ENCODE measurements around the gene CXCR3.

CXCR3 gene

DNA sequence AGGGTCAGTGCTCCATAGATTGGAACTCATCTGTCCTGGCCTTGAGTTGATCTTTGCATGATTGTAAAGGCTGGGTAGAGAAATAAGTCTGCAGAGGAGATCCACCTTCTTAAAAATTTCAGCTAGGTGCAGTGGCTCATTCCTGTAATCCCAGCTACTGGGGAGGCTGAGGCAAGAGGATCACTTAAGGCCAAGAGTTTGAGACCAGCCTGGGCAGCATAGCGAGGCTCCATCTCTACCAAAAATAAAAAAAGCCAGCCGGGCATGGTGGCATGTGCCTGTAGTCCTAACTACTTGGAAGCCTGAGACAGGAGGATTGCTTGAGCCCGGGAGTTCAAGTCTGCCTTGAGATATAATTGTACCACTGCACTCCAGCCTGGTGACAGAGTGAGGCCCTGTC is 476 bp upstream of the CXCR3 start:
- no peak overlapping the region for H3K9ac ChIP-seq
- no peaks in the 10 kb centered on the region for H3K27me3 ChIP-seq (ENCODE audit: insufficient read depth, low read depth)
- H3K4me1 ChIP-seq (ENCODE audit: low read depth, poor library complexity, severe bottlenecking), result peaks cover 58% of the 10 kb centered on the region
- no peaks in the 10 kb centered on the region for H3K36me3 ChIP-seq (ENCODE audit: insufficient read depth)
- H3K27ac ChIP-seq, result peak overlapping the region; percentile 58
- H3K79me2 ChIP-seq (ENCODE audit: insufficient read depth, low read depth), result no peaks in the 10 kb centered on the region
- no peak overlapping the region for H2AFZ ChIP-seq (ENCODE audit: low read depth)
- H4K20me1 ChIP-seq (ENCODE audit: insufficient read depth), result no peaks in the 10 kb centered on the region
- H3K4me3 ChIP-seq (IDR thresholded peaks at IDR 0.05; ENCODE audit: insufficient read depth, low read depth, low read length), result no peak overlapping the region
- TF ChIP-seq, protein P1, sequence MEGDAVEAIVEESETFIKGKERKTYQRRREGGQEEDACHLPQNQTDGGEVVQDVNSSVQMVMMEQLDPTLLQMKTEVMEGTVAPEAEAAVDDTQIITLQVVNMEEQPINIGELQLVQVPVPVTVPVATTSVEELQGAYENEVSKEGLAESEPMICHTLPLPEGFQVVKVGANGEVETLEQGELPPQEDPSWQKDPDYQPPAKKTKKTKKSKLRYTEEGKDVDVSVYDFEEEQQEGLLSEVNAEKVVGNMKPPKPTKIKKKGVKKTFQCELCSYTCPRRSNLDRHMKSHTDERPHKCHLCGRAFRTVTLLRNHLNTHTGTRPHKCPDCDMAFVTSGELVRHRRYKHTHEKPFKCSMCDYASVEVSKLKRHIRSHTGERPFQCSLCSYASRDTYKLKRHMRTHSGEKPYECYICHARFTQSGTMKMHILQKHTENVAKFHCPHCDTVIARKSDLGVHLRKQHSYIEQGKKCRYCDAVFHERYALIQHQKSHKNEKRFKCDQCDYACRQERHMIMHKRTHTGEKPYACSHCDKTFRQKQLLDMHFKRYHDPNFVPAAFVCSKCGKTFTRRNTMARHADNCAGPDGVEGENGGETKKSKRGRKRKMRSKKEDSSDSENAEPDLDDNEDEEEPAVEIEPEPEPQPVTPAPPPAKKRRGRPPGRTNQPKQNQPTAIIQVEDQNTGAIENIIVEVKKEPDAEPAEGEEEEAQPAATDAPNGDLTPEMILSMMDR (conservative IDR thresholded peaks at IDR 0.05; ENCODE audit: low read depth, low read length), result no peak
- H3K4me2 ChIP-seq, result peak overlapping the region; percentile 63

DNA sequence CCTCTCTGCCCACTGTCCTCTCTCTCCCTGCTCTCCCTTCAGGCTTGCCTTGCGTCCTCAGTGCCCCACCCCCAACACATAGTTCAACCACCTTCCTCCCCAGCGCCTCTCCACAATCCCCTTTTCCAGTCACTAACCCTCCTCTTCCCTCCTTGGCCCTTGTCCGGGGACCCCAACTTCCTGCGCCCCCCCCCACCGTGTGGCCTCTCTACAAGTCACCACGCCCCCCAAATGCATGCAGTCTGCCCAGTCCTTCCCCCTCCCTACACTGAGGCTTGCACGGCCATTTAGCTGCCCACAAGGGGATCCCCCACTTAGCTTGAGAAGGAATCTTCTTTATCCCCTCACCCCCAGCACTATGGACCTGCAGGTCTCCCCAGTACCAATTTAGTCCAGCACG is 569 bp downstream of the CXCR3 start:
- Histone ChIP-seq H3K4me3 (IDR thresholded peaks at IDR 0.05; ENCODE audit: insufficient read depth, low read depth, low read length) (no peak overlapping the region), H3K9ac (0 out of 2 replicates have a peak overlapping the region, but pooled peaks have one; percentile 12), H3K4me1 (ENCODE audit: low read depth, poor library complexity, severe bottlenecking) (peaks cover 48% of the 10 kb centered on the region), H3K27ac (peak overlapping the region; percentile 58), H3K27me3 (ENCODE audit: insufficient read depth, low read depth) (no peaks in the 10 kb centered on the region), H2AFZ (ENCODE audit: low read depth) (no peak overlapping the region), H3K36me3 (ENCODE audit: insufficient read depth) (no peaks in the 10 kb centered on the region), H3K79me2 (ENCODE audit: insufficient read depth, low read depth) (no peaks in the 10 kb centered on the region), H3K4me2 (peak overlapping the region; percentile 63), H4K20me1 (ENCODE audit: insufficient read depth) (no peaks in the 10 kb centered on the region)
- TF ChIP-seq, protein P1 (conservative IDR thresholded peaks at IDR 0.05; ENCODE audit: low read depth, low read length), result no peak

DNA sequence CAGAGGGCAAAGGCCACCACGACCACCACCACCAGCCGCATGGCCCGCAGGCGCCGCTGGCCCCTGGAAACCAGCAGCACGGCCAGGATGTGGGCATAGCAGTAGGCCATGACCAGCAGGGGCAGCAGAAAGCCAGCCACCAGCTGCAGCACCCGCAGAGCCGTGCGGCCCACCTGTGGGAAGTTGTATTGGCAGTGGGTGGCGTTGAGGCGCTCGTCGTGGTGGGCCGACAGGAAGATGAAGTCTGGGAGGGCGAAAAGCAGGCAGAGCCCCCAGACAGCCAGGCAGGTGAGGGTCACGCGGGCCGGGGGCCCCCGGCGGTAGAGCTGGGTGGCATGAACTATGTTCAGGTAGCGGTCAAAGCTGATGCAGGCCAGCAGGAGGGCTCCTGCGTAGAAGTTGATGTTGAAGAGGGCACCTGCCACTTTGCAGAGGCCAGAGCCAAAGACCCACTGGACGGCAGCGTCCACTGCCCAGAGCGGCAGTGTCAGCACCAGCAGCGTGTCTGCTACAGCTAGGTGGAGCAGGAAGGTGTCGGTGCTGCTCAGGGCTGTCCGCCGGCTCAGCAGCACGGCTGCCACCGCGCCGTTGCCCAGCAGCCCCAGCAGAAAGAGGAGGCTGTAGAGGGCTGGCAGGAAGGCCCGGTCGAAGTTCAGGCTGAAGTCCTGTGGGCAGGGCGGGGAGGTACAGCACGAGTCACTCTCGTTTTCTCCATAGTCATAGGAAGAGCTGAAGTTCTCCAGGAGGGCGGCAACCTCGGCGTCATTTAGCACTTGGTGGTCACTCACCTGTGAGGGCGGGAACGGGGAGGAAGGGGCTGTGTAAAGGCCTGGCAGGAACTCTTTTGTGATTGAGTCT is 1.4 kb downstream of the CXCR3 start:
- Histone ChIP-seq H3K9ac (no peak overlapping the region), H3K27me3 (ENCODE audit: insufficient read depth, low read depth) (no peaks in the 10 kb centered on the region), H2AFZ (ENCODE audit: low read depth) (no peak overlapping the region), H4K20me1 (ENCODE audit: insufficient read depth) (no peaks in the 10 kb centered on the region), H3K36me3 (ENCODE audit: insufficient read depth) (no peaks in the 10 kb centered on the region), H3K4me1 (ENCODE audit: low read depth, poor library complexity, severe bottlenecking) (peaks cover 40% of the 10 kb centered on the region), H3K27ac (no peak overlapping the region), H3K4me3 (IDR thresholded peaks at IDR 0.05; ENCODE audit: insufficient read depth, low read depth, low read length) (no peak overlapping the region), H3K4me2 (no peak overlapping the region; the same call in 1 of the 2 replicates), H3K79me2 (ENCODE audit: insufficient read depth, low read depth) (no peaks in the 10 kb centered on the region)
- TF ChIP-seq, protein P1 (conservative IDR thresholded peaks at IDR 0.05; ENCODE audit: low read depth, low read length), result no peak

DNA sequence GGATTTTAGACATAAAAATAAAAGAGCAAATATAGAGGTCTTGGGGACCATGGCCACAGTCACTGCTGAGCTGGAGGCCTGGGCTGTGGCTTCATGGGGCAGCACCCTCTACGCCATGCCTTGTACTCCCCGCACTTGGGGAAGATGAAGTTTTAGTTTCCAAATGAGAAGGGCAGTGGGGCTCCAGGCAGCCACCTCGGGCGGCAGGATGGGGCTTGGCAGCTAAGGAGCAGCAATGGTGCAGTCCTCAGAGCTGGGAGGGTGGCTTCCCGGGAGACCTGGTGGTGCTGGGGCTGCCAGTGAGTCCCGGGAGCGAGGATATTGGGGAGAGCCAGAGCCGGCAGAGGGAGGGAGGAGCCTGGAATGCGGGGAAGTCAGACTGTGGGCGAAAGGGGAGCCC is 2.4 kb downstream of the CXCR3 start:
- TF ChIP-seq, protein P1 (conservative IDR thresholded peaks at IDR 0.05; ENCODE audit: low read depth, low read length), result no peak
- no peak overlapping the region for H3K4me3 ChIP-seq (IDR thresholded peaks at IDR 0.05; ENCODE audit: insufficient read depth, low read depth, low read length)
- no peak overlapping the region for H3K4me2 ChIP-seq

More for the DNA sequence above, 2.4 kb downstream of the CXCR3 start:
- H3K36me3 ChIP-seq (ENCODE audit: insufficient read depth), result no peaks in the 10 kb centered on the region
- no peak overlapping the region for H3K27ac ChIP-seq
- H3K4me1 ChIP-seq (ENCODE audit: low read depth, poor library complexity, severe bottlenecking), result peaks cover 38% of the 10 kb centered on the region
- no peak overlapping the region for H2AFZ ChIP-seq (ENCODE audit: low read depth)
- no peak overlapping the region for H3K9ac ChIP-seq
- H3K27me3 ChIP-seq (ENCODE audit: insufficient read depth, low read depth), result no peaks in the 10 kb centered on the region
- no peaks in the 10 kb centered on the region for H4K20me1 ChIP-seq (ENCODE audit: insufficient read depth)
- H3K79me2 ChIP-seq (ENCODE audit: insufficient read depth, low read depth), result no peaks in the 10 kb centered on the region
